GM12878 (cell line): ENCODE results near the gene CCDC138. TPM values are rescaled to one million over a fixed set of nuclear protein-coding genes. Genes with fewer than 3 reads are reported as not detected.

Experiments
- ATAC-seq: fragments of 200-7000 bp; cut with Tn5 transposase; 3 replicates; pipeline ENCODE4 v1.9.1; 2020; ENCODE audit warnings: mild to moderate bottlenecking, moderate library complexity
- BruUV-seq: library from RNA; stranded (reverse); fragments of 400-500 nt; replicated peaks from 2 replicates; lab custom pipeline; 2021; lab: Mats Ljungman, UMichigan
- CTCF ChIA-PET: fragments of 300-600 bp; sonication (Branson Sonifier 250); formaldehyde crosslinking; extraction: SDS; loops from one replicate; lab custom pipeline; 2021; ENCODE audit warnings: inconsistent platforms; lab: Yijun Ruan, JAX
- POLR2A ChIA-PET: fragments of 350-600 bp; formaldehyde crosslinking; extraction: SDS; loops from one replicate; lab custom pipeline; 2021; ENCODE audit warnings: inconsistent platforms; lab: Charles Lee
- RAD21 ChIA-PET: fragments of 300-600 bp; sonication (Branson Sonifier 250); formaldehyde crosslinking; loops from one replicate; lab custom pipeline; 2023; ENCODE audit warnings: antibody characterized with exemption; ENCODE audit not compliant: unreplicated experiment; lab: Charles Lee
- SMC1A ChIA-PET: fragments of 300-600 bp; sonication (Branson Sonifier 250); formaldehyde crosslinking; loops from one replicate; lab custom pipeline; 2023; ENCODE audit not compliant: unreplicated experiment, uncharacterized antibody; lab: Charles Lee
- DNase-seq: peaks from one replicate; pipeline ENCODE4 v3.0.0-alpha.2; 2011; ENCODE audit warnings: low read depth, low spot score
- FAIRE-seq: peaks from 3 replicates; lab custom pipeline; 2011; peaks lifted over from hg19 to GRCh38; lab: Jason Lieb, UNC
- H2AFZ ChIP-seq: 2 replicates; pipeline ENCODE4 v1.6.0; 2011; ENCODE audit warnings: low read depth, low read length, control low read depth; ENCODE audit not compliant: control insufficient read depth
- H3K27ac ChIP-seq: 2 replicates; pipeline ENCODE4 v1.5.1; 2011; ENCODE audit warnings: control low read depth; ENCODE audit not compliant: control insufficient read depth, insufficient read depth
- H3K27me3 ChIP-seq, 2 experiments: replicated peaks in 1 of 2; 2 replicates each; pipeline versions ENCODE4 v1.6.0 to v1.6.1; 2011; ENCODE audit warnings: low read length in 1 of 2; ENCODE audit not compliant: control insufficient read depth in 2 of 2, insufficient read depth in 2 of 2
- H3K36me3 ChIP-seq, 2 experiments: 2 replicates each; pipeline ENCODE4 v1.5.1; 2011; ENCODE audit warnings: low read length in 1 of 2; ENCODE audit not compliant: control insufficient read depth in 2 of 2, insufficient read depth in 2 of 2
- H3K4me1 ChIP-seq: 2 replicates; pipeline ENCODE4 v1.6.1; 2011; ENCODE audit warnings: mild to moderate bottlenecking, low read length, moderate library complexity, mixed read lengths; ENCODE audit not compliant: control insufficient read depth, insufficient read depth
- H3K4me2 ChIP-seq: 2 replicates; pipeline ENCODE4 v1.6.0; 2011; ENCODE audit warnings: control low read depth; ENCODE audit not compliant: control insufficient read depth, insufficient read depth
- H3K4me3 ChIP-seq: fragments of 200-600 bp; sonication (generic); 2 replicates; pipeline ENCODE4 v1.5.1; 2016
- H3K79me2 ChIP-seq: 2 replicates; pipeline ENCODE4 v1.6.0; 2011; ENCODE audit warnings: low read length; ENCODE audit not compliant: control insufficient read depth, insufficient read depth
- H3K9ac ChIP-seq: 2 replicates; pipeline ENCODE4 v1.8.0; 2011; ENCODE audit warnings: low read length, control low read depth, mixed read lengths; ENCODE audit not compliant: control insufficient read depth, insufficient read depth
- H3K9me3 ChIP-seq: replicated peaks from 3 replicates; pipeline ENCODE4 v1.5.1; 2011; ENCODE audit warnings: mild to moderate bottlenecking, low read length; ENCODE audit not compliant: control insufficient read depth, insufficient read depth
- H4K20me1 ChIP-seq: 2 replicates; pipeline ENCODE4 v1.6.0; 2011; ENCODE audit not compliant: control insufficient read depth, insufficient read depth
- ASH2L ChIP-seq: fragments of 300-600, 200-600 bp; sonication (generic); IDR thresholded peaks from 2 replicates; pipeline ENCODE4 v1.6.1; 2017; ENCODE audit warnings: low read depth, mild to moderate bottlenecking, borderline replicate concordance
- ATF3 ChIP-seq: IDR thresholded peaks from 2 replicates; pipeline ENCODE4 v1.6.1; 2011; ENCODE audit warnings: low read depth, mild to moderate bottlenecking, low read length, moderate library complexity, borderline replicate concordance; ENCODE audit errors: extremely low read depth
- E2F8 ChIP-seq: fragments of 450-650 bp; IDR thresholded peaks from 2 replicates; pipeline ENCODE4 v1.6.1; 2018; ENCODE audit warnings: mild to moderate bottlenecking, low read depth, moderate library complexity; ENCODE audit not compliant: partially characterized antibody
- MAX ChIP-seq: IDR thresholded peaks from 2 replicates; pipeline ENCODE4 v1.6.1; 2012; ENCODE audit warnings: low read depth, low read length, improper control_type of control experiment
- SREBF2 ChIP-seq: IDR thresholded peaks from 2 replicates; pipeline ENCODE4 v1.6.1; 2012; ENCODE audit warnings: mild to moderate bottlenecking, low read length
- STAT1 ChIP-seq: fragments of 450-650 bp; conservative IDR thresholded peaks from 2 replicates; pipeline ENCODE4 v1.6.1; 2014; ENCODE audit warnings: antibody characterized with exemption, mild to moderate bottlenecking
- SUPT20H ChIP-seq: IDR thresholded peaks from 2 replicates; pipeline ENCODE4 v1.6.1; 2011; ENCODE audit warnings: low read depth, mild to moderate bottlenecking, low read length, moderate library complexity, borderline replicate concordance; ENCODE audit not compliant: control insufficient read depth
- ZBTB40 ChIP-seq: fragments of 450-650 bp; IDR thresholded peaks from 2 replicates; pipeline ENCODE4 v1.6.1; 2016; ENCODE audit warnings: mild to moderate bottlenecking, moderate library complexity, borderline replicate concordance
- ZNF384 ChIP-seq: IDR thresholded peaks from 2 replicates; pipeline ENCODE4 v1.6.1; 2012; ENCODE audit warnings: low read depth, mild to moderate bottlenecking, low read length, improper control_type of control experiment, borderline replicate concordance
- WGBS: methylation state at CpG from one replicate; pipeline ENCODE4 v1.1.6; 2016; ENCODE audit warnings: low lambda C conversion rate; ENCODE audit not compliant: insufficient replicate concordance, insufficient coverage; ENCODE audit errors: missing lambda C conversion rate; 5-methylcytosine and 5-hydroxymethylcytosine counted together
- in situ Hi-C: fragments of 300-500 bp; cut with MboI; formaldehyde crosslinking; loops from 9 replicates; pipeline ENCODE4 v1.14.3; 2018; ENCODE audit warnings: mixed read lengths
- intact Hi-C: fragments of 100-400 bp; cut with micrococcal nuclease; formaldehyde crosslinking; loops from one replicate; pipeline ENCODE4 v1.14.2; 2022; ENCODE audit not compliant: unreplicated experiment
- polyA plus RNA-seq, 11 experiments: library from polyadenylated mRNA; depleted of rRNA in 4 of 11; unstranded in 6 of 11; stranded (reverse) in 5 of 11; fragments of >200 nt; fragmentation: Nextera tagmentation in 4 of 11; fragmentation: Illumina TruSeq in 1 of 11; extraction: Ambion mirVana in 4 of 11; extraction: Trizol in 1 of 11; gene quantifications; 1 replicate in 1 of 11; 2 replicates in 10 of 11; pipeline versions ENCODE4 v1.2.1 to v1.2.3, GENCODE V29; 2011 to 2016; ENCODE audit warnings: inconsistent platforms in 2 of 11, missing spikeins in 2 of 11, low read depth in 1 of 11
- total RNA-seq, 4 experiments: library from RNA; depleted of rRNA in 3 of 4; stranded (reverse); fragments of >200 nt in 3 of 4; fragmentation: Illumina TruSeq in 1 of 4; extraction: Trizol in 1 of 4; gene quantifications; 2 replicates each; pipeline versions ENCODE4 v1.2.1 to v1.2.3, GENCODE V29; 2013 to 2021

CCDC138 gene
- total and polyA plus RNA-seq, 10 of the 15 experiments (the other 5 are each of a cell fraction or from before 2014, with no cell fraction given): 7.9 to 19.4 (median 13.0) TPM

- TF ChIP-seq ZBTB40 (no peak), SREBF2 (no peak), ASH2L (no peak), STAT1 (no peak), SUPT20H (no peak), ZNF384 (no peak), MAX (no peak)
Observed at GRCh38 chr2:108868911-108869310, 82.3 kb downstream of the CCDC138 start (continued).

DNA sequence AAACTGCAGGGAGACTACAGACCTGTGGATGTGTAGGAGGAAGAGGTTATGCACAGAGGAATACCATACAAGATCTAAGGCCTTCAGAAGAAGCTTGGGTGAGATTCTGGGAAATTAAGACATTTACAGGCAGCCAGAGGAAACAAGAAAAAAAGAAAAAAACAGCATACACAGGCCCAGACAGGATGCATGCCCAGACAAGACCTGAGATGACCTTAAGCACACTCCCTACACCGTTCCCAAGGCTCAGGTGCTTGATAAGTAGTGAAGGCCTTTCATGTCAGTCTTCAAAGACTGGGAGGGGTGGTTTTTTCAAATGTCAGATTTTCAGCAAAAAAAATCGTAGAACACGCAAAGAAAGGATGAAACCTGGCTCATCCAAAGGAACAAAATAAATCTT, 83.0 kb downstream of the CCDC138 start:
- SMC1A ChIA-PET: interaction anchor here (1.7 kb wide), 1 partner anchor 15 kb away, joined by 5 read pairs; no protein-coding TSS in a partner anchor
- peaks cover 3 to 5% of the 10 kb centered on the region in 2 experiments; a peak in 1 of 4 replicates for H3K36me3 ChIP-seq
- no peaks in the 10 kb centered on the region for H4K20me1 ChIP-seq
- no peak overlapping the region for H2AFZ ChIP-seq
- in situ Hi-C loops: no loop called here
- H3K9me3 ChIP-seq: peaks cover 4% of the 10 kb centered on the region; the same call in 2 of the 3 replicates
- TF ChIP-seq E2F8: no peak
- no peak for TF ChIP-seq ATF3
- TF ChIP-seq, all 136 proteins: peak for 0
- ChIA-PET POLR2A (no interaction called here), RAD21 (no interaction called here), CTCF (interaction anchor here (0.6 kb wide), 1 partner anchor 498 kb away, joined by 3 read pairs; no protein-coding TSS in a partner anchor)
- BruUV-seq: no TSS peak
- ATAC-seq (no peak), FAIRE-seq (no peak), DNase-seq (no peak)
- intact Hi-C loops: no loop called here
- Histone ChIP-seq H3K4me2 (no peak overlapping the region), H3K4me3 (no peak overlapping the region), H3K79me2 (no peaks in the 10 kb centered on the region), H3K9ac (no peak overlapping the region), H3K27me3 (no peaks in the 10 kb centered on the region), H3K27ac (no peak overlapping the region), H3K4me1 (no peaks in the 10 kb centered on the region)
- 100% methylated on average over 3 of the region's 3 CpGs for WGBS
